CD1c-positive myeloid dendritic cell (primary cell): ENCODE data around the gene CCNG1.
A peak's percentile ranks its signal among the peaks of the same experiment; 100 is the strongest.
"Not testable (repeated sequence)": the region's sequence is repeated elsewhere in the genome, so short reads cannot be mapped to it uniquely, and the experiment has no call there.

ENCODE experiments used
- DNase-seq: peaks from one replicate; pipeline ENCODE4 v3.0.0-alpha.2; 2016; ENCODE audit errors: extremely low spot score

Gene CCNG1

DNA sequence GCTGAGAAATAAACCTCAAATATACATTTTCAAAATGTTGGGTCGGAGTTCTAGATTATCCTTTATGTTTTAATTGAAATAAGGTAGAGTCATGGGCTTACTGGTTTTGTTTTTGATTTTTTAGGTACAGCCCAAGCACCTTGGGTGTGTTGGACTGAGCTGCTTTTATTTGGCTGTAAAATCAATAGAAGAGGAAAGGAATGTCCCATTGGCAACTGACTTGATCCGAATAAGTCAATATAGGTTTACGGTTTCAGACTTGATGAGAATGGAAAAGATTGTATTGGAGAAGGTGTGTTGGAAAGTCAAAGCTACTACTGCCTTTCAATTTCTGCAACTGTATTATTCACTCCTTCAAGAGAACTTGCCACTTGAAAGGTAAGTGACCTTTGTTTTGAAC is 3.6 kb downstream of the CCNG1 start:
- no peak for DNase-seq

DNA sequence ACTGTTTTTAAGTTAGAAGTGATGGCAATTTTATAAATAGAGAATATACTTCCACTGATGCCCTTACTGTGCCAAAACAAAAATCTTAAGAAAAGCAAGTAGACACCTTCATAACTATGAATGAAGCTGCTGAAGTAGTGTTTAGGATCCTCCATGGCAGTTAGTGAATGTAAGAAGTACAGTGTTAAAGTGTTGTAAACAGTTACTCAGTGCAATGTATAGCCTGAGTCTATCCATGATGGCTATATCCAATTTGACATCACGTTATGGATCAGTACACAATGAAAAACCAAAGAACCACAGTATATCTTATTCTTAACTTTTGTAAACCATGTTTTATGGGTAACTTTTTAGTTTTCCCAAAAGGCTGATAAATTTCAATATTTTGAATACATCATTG is 7.1 kb downstream of the CCNG1 start:
- no peak for DNase-seq

DNA sequence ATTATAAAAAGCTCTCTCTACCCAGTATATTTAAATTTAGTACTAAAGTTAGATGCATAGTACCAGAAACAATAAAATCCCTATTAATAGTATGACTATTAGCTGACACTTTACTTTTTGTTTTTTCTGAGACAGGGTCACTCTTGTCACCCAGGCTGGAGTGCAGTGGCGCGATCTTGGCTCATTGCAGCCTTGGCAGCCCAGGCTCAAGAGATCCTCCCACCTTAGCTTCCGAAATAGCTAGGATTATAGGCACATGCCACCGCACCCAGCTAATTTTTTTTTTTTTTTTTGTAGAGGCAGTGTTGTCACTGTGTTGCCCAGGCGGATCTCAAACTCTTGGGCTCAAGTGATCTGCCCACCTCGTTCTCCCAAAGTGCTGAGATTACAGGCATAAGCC is 8.0 kb downstream of the CCNG1 start:
- no peak for DNase-seq

DNA sequence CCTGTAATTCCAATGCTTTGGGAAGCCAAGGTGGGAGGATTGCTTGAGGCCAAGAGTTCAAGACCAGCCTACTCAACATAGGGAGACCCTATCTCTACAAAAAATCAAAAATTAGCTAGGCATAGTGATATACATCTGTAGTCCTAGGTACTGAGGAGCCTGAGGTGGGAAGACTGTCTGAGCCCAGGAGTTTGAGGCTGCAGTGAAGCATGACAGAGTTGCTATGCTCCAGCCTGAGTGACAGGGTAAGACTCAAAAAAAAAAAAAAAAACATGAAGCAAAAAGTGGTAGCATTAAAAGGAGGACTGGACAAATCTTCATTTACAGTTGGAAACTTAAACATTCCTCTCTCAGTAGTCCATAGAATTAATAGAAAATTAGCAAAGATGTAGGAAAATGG is 9.8 kb downstream of the CCNG1 start:
- DNase-seq: no peak

DNA sequence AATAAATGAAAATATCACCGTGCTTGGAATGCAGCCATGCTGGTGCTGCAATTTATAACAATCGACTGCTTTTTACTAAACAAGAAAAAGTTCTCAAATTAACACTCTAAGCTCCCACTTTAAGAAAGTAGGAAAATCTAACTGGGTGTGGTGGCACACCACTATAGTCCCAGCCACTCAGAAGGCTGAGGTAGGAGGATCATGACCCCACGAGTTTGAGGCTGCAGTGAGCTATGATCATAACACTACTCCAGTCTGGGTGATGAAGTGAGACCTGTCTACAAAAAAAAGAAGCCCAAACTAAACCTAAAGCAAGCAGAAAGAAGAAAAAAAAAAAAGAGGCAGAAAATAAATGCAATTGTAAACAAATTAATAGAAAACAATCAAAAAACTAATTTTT is 10.5 kb downstream of the CCNG1 start:
- DNase-seq: no peak

GRCh38 chr5:163448491-163448890 is 11.1 kb downstream of the CCNG1 start:
- no peak for DNase-seq

GRCh38 chr5:163451489-163451888 is 14.1 kb downstream of the CCNG1 start:
- no peak for DNase-seq

GRCh38 chr5:163453705-163454104 is 16.3 kb downstream of the CCNG1 start:
- DNase-seq: no peak

DNA sequence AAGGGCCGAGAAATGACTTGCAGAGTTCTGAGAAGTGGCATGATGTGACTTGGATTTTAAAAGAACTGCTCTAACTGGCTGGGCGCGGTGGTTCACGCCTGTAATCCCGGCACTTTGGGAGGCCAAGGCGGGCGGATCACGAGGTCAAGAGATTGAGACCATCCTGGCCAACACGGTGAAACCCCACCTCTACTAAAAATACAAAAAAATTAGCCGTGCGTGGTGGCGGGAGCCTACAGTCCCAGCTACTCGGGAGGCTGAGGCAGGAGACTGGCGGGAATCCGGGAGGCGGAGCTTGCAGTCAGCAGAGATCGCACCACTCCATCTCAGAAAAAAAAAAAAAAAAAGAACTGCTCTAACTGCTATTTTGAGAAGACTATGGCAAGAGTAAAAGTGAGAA is 18.0 kb downstream of the CCNG1 start:
- not testable (repeated sequence) for DNase-seq

GRCh38 chr5:163456029-163456589 is 18.7 kb downstream of the CCNG1 start:
- DNase-seq: no peak

DNA sequence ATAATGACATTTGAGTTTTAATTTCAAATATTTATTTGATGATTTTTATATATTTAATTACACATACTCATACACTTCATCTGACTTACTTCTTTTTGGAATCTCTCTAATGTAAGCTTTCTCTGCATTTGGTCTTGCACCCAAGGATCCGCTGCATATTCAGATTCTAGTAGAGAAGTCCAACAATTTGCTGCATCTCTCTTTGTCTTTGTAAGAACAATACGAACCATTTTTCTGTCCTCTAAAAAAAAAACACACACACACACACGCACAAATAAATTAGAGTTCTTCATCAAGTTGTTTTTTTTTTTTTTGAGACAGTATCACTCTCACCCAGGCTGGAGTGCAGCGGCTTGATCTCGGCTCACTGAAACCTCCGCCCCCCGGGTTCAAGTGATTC is 19.4 kb downstream of the CCNG1 start:
- no peak for DNase-seq

DNA sequence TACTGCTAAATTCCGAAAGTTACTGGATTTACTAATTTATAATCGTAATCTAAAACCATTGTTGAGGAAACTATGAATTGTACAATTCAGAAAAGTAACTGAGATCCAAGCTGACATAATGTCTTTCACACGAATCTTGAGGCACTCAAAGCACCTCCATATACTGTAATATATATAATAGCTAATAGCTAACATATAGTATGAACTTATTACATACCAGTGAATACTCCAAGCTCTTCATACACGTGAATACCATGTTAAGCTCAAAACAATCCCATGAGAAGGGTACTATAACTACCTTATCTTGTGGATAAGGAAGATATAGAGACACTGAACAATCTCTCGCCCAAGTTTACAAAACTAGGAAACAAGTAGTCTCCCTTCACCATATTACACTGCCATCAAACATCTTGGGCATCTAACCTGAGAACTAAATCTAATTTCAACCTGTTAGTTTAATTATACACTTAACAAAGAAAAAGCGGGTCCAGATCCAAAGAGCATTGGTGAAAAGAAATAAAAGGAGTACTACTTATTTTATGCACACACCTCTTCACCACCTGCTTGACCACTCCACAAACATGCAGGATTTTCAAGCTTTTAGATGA is 21.5 kb downstream of the CCNG1 start:
- DNase-seq: no peak

DNA sequence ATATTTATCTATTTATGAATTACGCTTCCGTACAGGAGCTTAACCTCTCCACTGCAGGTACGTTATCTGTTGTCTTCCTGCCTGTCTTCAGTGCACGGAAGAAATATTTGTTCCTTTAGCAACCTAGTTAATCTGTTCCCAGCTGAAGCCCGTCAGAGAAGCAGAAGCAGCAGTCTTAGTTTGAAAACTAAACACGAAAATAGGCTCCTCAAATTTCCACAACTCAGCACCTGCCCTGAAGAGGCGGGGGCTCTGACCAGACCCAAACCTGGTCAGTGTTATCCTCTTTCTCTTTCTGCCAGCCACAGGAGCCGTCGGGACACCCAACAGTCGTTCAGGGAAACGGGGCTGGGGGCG is 22.0 kb downstream of the CCNG1 start:
- DNase-seq: no peak

- DNase-seq: peak; percentile 98
Measured at GRCh38 chr5:163459819-163460561, 22.6 kb downstream of the CCNG1 start, which contains the start of gene NUDCD2. TSS of gene NUDCD2 (minus strand) at chr5:163460102. CDS start at chr5:163460050, 52 bp downstream.

GRCh38 chr5:163460562-163461171 is 23.3 kb downstream of the CCNG1 start, which contains the start of gene HMMR:
TSS of gene HMMR (plus strand) at chr5:163460632. CDS start at chr5:163460693, 61 bp downstream.
- DNase-seq: no peak

DNA sequence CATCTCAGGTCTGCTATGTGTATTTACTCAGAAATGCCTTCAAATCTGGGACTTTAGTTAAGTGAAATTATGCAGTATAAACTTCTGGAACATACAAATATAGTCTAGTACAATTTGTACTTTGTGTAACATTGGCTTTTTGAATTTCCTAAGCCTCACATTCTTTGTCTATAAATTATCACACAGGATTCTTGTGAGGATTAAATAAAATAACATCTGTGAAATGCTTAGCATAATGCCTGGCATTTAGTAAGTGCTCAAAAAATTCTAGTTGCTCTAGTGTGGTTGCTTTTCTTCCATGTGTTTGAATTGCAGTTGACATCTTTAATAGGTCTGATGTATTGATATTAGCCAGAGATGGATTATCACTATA is 25.7 kb downstream of the CCNG1 start:
- DNase-seq: no peak

GRCh38 chr5:163467682-163468081 is 30.3 kb downstream of the CCNG1 start:
- DNase-seq: no peak

GRCh38 chr5:163473635-163474243 is 36.3 kb downstream of the CCNG1 start:
- DNase-seq: peak; percentile 43

DNA sequence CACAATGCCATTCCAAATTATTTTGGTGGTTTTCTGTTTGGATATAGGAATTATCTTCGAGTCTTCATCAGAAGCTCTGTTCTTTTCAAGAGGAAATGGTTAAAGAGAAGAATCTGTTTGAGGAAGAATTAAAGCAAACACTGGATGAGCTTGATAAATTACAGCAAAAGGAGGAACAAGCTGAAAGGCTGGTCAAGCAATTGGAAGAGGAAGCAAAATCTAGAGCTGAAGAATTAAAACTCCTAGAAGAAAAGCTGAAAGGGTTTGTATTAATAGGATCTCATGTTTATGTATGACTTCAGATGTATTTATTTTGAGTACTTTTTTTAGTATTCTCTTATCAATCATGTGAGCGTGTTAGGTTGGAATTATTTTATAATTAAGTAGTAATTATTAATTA is 38.0 kb downstream of the CCNG1 start:
- DNase-seq: peak; percentile 50

DNA sequence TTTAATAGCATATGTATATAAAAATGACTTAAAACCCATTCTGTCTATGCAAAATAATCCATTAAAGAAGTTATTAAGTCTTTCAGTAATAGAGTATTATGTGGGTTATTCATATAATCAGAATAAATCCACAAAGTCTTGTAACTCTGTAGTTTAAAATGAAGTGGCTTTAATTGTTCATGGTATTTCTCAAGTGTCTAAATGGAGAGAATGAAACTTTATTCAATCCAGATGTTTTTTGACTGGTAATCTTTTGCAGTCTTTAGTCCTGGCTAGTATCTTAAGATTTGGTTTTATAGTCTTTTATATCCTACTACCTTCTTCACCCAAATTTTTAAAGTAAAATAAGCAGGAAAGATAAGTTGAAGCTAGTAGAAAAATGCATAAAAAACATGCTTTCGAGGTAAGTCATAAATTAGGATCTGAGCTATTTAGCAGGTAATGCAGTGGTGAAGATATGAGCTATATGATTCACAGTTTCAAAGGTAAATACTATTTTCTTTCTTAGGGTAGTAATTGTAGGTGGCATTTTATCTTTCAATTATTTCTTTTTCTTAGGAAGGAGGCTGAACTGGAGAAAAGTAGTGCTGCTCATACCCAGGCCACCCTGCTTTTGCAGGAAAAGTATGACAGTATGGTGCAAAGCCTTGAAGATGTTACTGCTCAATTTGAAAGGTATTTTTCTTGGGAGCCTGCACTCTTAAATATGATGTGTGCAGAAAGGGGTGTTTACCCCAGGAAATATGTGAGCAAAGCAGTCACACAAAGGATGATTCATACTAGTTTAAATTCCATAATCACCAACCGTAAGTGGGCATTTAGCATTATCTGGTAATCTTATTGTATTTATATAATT is 41.0 kb downstream of the CCNG1 start:
- no peak for DNase-seq

DNA sequence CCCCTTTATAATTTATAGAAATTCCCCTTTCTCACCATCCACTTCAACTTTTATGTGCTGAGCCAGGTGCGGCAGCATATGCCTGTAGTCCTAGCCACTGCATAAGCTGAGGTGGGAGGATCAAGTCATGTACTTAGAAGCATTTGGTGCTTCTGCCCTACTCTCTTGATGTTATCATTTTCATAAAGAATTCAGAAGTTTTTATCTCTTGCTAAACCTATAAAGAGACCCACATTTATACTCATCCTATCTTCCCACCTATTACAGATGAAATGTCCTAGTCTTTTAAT is 41.5 kb downstream of the CCNG1 start:
- DNase-seq: no peak
